ENCODE measurements around the gene LYRM9.
"Not testable (repeated sequence)": the region's sequence is repeated elsewhere in the genome, so short reads cannot be mapped to it uniquely, and the experiment has no call there.

The LYRM9 gene

DNA sequence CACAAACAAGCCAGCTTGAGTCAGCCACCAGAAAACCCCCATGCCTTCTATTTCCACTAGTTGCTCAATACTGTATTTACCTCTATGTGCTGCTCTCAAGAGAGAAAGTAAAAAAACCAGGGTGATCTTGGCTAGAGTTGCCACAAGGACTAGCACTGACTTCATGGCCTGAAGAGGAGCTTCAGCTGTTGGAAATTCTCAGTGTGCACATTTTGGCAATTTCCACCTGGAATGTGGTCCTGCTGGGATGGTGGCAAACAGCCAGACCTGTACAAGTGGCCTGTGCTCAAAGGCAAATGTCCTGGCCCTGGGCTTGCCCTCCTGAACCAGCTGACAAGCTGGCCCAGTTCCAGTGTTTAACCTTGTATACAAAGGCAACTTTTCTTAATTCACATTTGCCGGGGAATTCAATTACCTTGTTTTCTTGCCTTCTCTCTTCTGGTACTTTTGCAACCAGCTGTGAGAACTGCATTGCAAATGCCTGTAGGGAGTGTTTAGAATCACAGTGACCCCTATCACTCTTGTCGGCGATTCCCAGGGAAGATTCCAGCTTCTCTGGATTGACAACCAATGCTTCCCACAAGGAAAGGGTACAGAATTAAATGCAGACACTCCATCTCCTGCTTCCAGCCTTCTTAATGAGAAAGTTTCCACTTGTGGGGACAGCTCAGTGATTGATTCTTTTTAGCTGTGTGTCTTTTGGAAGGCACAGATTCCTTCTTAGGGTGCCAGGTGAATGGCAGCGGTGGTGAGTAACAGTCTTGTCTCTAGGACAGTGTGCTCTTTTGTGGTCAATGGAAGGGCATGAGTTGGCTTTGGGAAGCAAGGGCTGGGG is 53.4 kb downstream of the LYRM9 start:
- not testable (repeated sequence) for DNase-seq (ENCODE audit: low read depth in 2 of 2)

DNA sequence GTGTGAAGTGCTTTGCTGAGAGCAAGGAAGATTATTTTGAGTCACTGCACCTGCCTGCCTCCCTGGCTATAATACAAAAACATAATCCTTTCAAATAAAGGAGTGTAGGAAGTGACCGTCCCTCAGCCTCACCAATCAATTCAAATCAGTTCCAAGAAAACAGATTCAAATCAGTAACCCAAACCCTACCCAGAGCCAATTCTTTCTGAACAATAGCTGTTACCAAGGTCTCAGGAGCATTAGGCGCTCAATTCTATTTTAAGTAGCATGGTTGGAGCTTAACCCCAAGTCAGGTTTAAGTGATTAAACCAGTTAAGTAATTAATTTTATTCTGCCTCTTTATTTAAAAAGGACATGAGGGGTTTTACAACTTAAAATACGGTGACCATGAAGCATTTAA is 54.6 kb downstream of the LYRM9 start:
- not testable (repeated sequence) for DNase-seq (ENCODE audit: low read depth in 2 of 2)

DNA sequence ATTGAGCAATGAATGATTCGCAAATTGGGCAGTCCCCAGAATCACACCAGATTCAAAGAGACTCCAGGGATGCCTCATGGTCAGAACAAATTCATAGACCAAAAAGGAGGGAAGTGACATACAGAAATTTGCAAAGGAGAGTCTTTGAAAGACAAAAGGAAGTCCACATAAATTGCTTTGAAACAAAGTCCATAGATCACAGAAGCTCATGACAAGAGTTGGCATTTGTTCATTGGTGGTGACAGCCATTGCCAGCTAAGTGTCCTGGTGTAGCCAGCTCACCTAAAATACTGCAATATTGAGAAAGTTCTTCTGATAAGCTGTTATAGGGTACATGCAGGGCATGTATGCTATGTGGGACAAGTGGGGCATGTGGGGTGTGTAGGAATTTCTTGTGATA is 55.4 kb downstream of the LYRM9 start:
- DNase-seq (ENCODE audit: low read depth in 2 of 2): not testable (repeated sequence)

DNA sequence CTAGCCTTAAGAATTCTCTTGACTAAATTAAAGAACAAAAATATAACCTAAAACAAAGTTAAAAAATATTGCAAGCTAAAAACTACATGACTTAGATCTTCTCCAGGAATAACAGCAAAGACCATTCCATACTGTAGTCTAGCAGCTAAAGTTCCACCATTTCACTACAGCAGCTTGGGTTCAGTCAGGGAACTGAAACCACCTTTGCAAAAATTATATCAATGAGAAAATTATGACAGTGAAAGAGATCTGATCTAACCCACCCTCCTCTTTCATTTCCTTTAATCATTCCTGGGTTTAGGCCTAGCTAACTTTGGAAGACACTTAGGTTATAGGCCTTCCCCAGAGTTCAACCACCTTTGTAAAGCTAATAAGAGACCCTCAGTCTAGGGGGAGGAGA is 56.5 kb downstream of the LYRM9 start:
- DNase-seq (ENCODE audit: low read depth in 2 of 2): no peak

DNA sequence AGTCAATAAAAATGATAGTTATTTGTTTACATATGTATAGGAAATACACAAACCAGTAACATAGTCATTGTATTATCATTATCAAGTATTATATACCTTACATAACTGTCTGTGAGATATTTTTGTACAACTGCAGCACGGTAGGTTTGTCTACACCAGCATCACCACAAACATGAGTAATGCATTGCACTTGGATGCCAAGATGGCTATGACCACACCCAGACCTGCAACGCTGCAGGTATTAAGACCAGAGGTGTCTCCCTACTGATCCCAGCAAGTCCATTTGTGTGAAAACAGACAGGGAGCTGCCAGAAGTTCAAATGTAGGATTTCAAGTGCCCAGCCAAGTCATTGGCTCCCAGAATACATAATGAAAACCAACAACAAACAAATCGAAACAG is 58.6 kb downstream of the LYRM9 start:
- no peak for DNase-seq (ENCODE audit: low read depth in 2 of 2)

DNA sequence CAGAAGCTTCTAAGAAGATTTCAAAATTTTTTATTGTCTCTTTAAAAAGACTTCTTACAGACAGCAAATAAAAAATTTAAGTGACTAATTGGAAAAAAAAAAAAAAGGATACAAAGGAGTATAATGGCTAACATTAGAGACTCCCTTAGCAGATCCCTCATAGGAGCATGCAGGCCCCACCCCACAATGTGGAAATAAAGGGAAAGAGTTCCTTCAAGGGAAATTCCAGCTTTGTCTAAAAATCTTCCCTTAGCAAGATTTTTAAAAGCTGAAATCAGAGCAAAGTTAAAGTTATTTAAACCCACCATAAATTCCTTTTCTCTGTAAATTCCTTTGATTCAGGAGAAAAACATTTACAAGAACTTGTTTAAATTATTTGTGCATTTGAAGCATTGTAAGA is 60.3 kb downstream of the LYRM9 start:
- no peak for DNase-seq (ENCODE audit: low read depth in 2 of 2)

DNA sequence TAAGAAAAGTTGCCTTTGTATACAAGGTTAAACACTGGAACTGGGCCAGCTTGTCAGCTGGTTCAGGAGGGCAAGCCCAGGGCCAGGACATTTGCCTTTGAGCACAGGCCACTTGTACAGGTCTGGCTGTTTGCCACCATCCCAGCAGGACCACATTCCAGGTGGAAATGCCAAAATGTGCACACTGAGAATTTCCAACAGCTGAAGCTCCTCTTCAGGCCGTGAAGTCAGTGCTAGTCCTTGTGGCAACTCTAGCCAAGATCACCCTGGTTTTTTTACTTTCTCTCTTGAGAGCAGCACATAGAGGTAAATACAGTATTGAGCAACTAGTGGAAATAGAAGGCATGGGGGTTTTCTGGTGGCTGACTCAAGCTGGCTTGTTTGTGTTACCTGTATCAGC is 63.3 kb downstream of the LYRM9 start:
- DNase-seq (ENCODE audit: low read depth in 2 of 2): not testable (repeated sequence)

DNA sequence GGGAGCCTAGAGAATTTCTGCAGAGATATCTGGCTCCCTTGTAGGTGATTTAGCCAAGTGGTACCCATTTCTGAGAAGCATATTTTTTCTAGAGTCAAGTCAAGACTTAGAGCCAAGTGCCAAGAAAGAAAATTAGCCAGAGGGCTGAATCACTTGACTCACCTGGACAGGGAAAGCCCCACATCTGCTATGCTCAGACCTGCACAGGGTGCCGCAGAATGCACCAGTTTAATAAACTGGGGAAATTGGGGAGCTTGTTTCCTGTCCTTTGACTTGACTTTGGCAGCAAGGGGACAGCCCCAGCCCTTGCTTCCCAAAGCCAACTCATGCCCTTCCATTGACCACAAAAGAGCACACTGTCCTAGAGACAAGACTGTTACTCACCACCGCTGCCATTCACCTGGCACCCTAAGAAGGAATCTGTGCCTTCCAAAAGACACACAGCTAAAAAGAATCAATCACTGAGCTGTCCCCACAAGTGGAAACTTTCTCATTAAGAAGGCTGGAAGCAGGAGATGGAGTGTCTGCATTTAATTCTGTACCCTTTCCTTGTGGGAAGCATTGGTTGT is 63.9 kb downstream of the LYRM9 start:
- not testable (repeated sequence) for DNase-seq (ENCODE audit: low read depth in 2 of 2)
